Lung (tissue), 12 donors: ENCODE data around the gene COL4A6. TPM values are rescaled to one million over a fixed set of nuclear protein-coding genes. Genes with fewer than 3 reads are reported as not detected.

Experiments
- ATAC-seq: fragments of 200-7000 bp; cut with Tn5 transposase; one replicate; pipeline ENCODE4 v1.9.1; 2020; ENCODE audit warnings: moderate number of reproducible peaks; ENCODE audit not compliant: insufficient read depth, low FRiP score
- DNase-seq, 3 donors: peaks; one replicate each; pipeline ENCODE4 v3.0.0-alpha.2; 2013 to 2017
- H3K27ac ChIP-seq, 2 donors: one replicate each; pipeline ENCODE4 v1.5.1; 2013; ENCODE audit warnings: mild to moderate bottlenecking in 2 of 2, moderate library complexity in 2 of 2, control low read depth in 1 of 2, inconsistent platforms in 1 of 2, low read depth in 1 of 2, low read length in 1 of 2
- H3K27me3 ChIP-seq, 3 donors: one replicate each; pipeline ENCODE4 v1.5.1; 2013; ENCODE audit warnings: low read length in 2 of 3; ENCODE audit not compliant: control insufficient read depth in 3 of 3, insufficient read depth in 3 of 3
- H3K36me3 ChIP-seq, 4 donors: one replicate each; pipeline ENCODE4 v1.5.1; 2013; ENCODE audit warnings: low read length in 4 of 4, mild to moderate bottlenecking in 1 of 4, moderate library complexity in 1 of 4; ENCODE audit not compliant: control insufficient read depth in 4 of 4, insufficient read depth in 4 of 4
- H3K4me1 ChIP-seq, 5 donors: one replicate each; pipeline ENCODE4 v1.5.1; 2013; ENCODE audit warnings: low read length in 5 of 5, mild to moderate bottlenecking in 2 of 5, moderate library complexity in 1 of 5; ENCODE audit not compliant: control insufficient read depth in 5 of 5, insufficient read depth in 5 of 5
- H3K4me3 ChIP-seq: one replicate; pipeline ENCODE4 v1.5.1; 2013; ENCODE audit warnings: mild to moderate bottlenecking, control low read depth, moderate library complexity
- H3K9ac ChIP-seq, 2 donors: one replicate each; pipeline ENCODE4 v1.5.1; 2013; ENCODE audit warnings: low read length in 2 of 2, control low read depth in 1 of 2; ENCODE audit not compliant: insufficient read depth in 1 of 2
- H3K9me3 ChIP-seq, 4 donors: one replicate each; pipeline ENCODE4 v1.5.1; 2013; ENCODE audit warnings: low read length in 3 of 4, mild to moderate bottlenecking in 1 of 4, moderate library complexity in 1 of 4; ENCODE audit not compliant: control insufficient read depth in 4 of 4, insufficient read depth in 3 of 4
- CTCF ChIP-seq: IDR thresholded peaks from 2 replicates; pipeline ENCODE4 v1.5.1; 2012; ENCODE audit warnings: mild to moderate bottlenecking; ENCODE audit errors: control extremely low read depth, extremely low read depth
- polyA plus RNA-seq, 2 donors: library from polyadenylated mRNA; stranded (reverse); fragments of 200-250 nt; gene quantifications; one replicate each; pipeline ENCODE4 v1.2.1, GENCODE V29; 2013
- total RNA-seq, 2 donors: library from RNA; depleted of rRNA in 1 of 2; stranded (reverse); fragments of >200 nt in 1 of 2; gene quantifications; one replicate each; pipeline ENCODE4 v1.2.1, GENCODE V29; 2014 to 2021
- donor health status: control.
- donor health status: control.
- donor health status: Bipolar disorder and iron deficiency.
- donor health status: healthy.
- donor health status: DM: yes; HTN: yes; CAD: no.

Gene COL4A6
- total and polyA plus RNA-seq, 4 donors: 0.57 to 16.7 (median 1.6) TPM

DNA sequence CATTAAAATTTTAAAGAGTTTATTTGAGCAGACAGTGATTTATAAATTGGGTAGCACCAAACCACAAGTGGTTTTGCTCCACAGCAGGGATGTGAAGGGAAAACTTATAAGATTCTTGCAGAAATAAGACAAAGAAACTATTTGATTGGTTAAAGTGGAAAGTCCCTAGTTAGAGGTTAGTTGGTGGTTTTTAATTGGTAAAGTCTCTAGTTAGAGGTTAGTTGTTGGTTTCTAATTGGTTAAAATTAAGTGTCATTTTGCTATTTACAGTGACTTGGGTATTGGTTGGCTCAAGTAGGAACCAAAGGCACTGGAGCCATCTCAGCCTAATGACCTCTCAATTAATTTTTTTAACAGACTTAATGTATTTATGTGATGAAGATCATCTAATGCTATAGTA, 323.7 kb downstream of the COL4A6 start:
- H3K9me3 ChIP-seq: no peaks in the 10 kb centered on the region
- no peak overlapping the region for H3K4me3 ChIP-seq
- no peak overlapping the region for H3K9ac ChIP-seq
- H3K4me1 ChIP-seq: peaks cover 0 to 10% (median 0%) of the 10 kb centered on the region in 5 donors
- ATAC-seq: no peak
- TF ChIP-seq CTCF: no peak
- H3K27ac ChIP-seq: no peak overlapping the region
- peaks cover 0 to 47% (median 4%) of the 10 kb centered on the region in 3 donors for H3K27me3 ChIP-seq
- no peaks in the 10 kb centered on the region for H3K36me3 ChIP-seq
- no peak for DNase-seq

Other genes with a start within 250 kb of the COL4A6 start
- 100 to 1,000 TPM in 1 of 2 donors, 10 to 100 TPM in 1; 23.0 to 253 TPM for gene COL4A5, start 1.4 kb upstream of the COL4A6 start, total RNA-seq
- gene COL4A5, start 1.4 kb upstream of the COL4A6 start, polyA plus RNA-seq: 1 to 10 TPM; 4.3 to 9.7 TPM